SJSA1 (cell line): ENCODE results near the gene HYI. TPM values are rescaled to one million over a fixed set of nuclear protein-coding genes. Genes with fewer than 3 reads are reported as not detected.
A peak's percentile ranks its signal among the peaks of the same experiment; 100 is the strongest.

Experiments used
- DNase-seq, 2 experiments: peaks; one replicate each; pipeline ENCODE4 v3.0.0-alpha.2; 2015 to 2020; ENCODE audit warnings: low spot score in 2 of 2, low read depth in 1 of 2
- H3K27ac ChIP-seq: fragments of 250-450 bp; sonication (Bioruptor Pico); 2 replicates; pipeline ENCODE4 v1.5.1; 2020; ENCODE audit warnings: mild to moderate bottlenecking, moderate library complexity
- H3K27me3 ChIP-seq: fragments of 250-450 bp; sonication (Bioruptor Pico); replicated peaks from 2 replicates; pipeline ENCODE4 v1.5.1; 2020; ENCODE audit warnings: mild to moderate bottlenecking, moderate library complexity
- H3K36me3 ChIP-seq: fragments of 250-450 bp; sonication (Bioruptor Pico); 2 replicates; pipeline ENCODE4 v1.5.1; 2020; ENCODE audit warnings: mild to moderate bottlenecking
- H3K4me1 ChIP-seq: fragments of 250-450 bp; sonication (Bioruptor Pico); replicated peaks from 2 replicates; pipeline ENCODE4 v1.6.1; 2021; ENCODE audit warnings: mild to moderate bottlenecking
- H3K4me3 ChIP-seq: fragments of 250-450 bp; sonication (Bioruptor Pico); 2 replicates; pipeline ENCODE4 v1.5.1; 2020; ENCODE audit warnings: mild to moderate bottlenecking
- H3K9me3 ChIP-seq: fragments of 250-450 bp; sonication (Bioruptor Pico); replicated peaks from 2 replicates; pipeline ENCODE4 v1.5.1; 2020; ENCODE audit warnings: mild to moderate bottlenecking
- total RNA-seq: library from RNA; depleted of rRNA; stranded (reverse); fragments of >200 nt; shearing (Covaris generic); gene quantifications from 2 replicates; pipeline ENCODE4 v1.2.3, GENCODE V29; 2014

The HYI gene
- total RNA-seq, 1 experiment from 2014 or later = 47.2 TPM

- peak overlapping the region; percentile 54 for H3K4me3 ChIP-seq
- peaks cover 32% of the 10 kb centered on the region for H3K36me3 ChIP-seq
- H3K4me1 ChIP-seq = peaks cover 26% of the 10 kb centered on the region
- 0 out of 2 replicates have a peak, but pooled peaks cover 3% of the 10 kb centered on the region for H3K9me3 ChIP-seq
- peak overlapping the region; percentile 87 for H3K27ac ChIP-seq
- no peaks in the 10 kb centered on the region for H3K27me3 ChIP-seq
- peak; percentile 62 to 84 for DNase-seq
Observed at GRCh38 chr1:43454270-43455011, 710 bp upstream of the HYI start.

- peak overlapping the region; percentile 54 for H3K4me3 ChIP-seq
- peaks cover 47% of the 10 kb centered on the region for H3K36me3 ChIP-seq
- DNase-seq = peak; percentile 47 to 52
- H3K27ac ChIP-seq = peak overlapping the region; percentile 87
- 0 out of 2 replicates have a peak, but pooled peaks cover 3% of the 10 kb centered on the region for H3K9me3 ChIP-seq
- H3K4me1 ChIP-seq = peaks cover 26% of the 10 kb centered on the region
- H3K27me3 ChIP-seq = no peaks in the 10 kb centered on the region
Observed at GRCh38 chr1:43452789-43453441, 816 bp downstream of the HYI start.

GRCh38 chr1:43451701-43452532 is 1.8 kb downstream of the HYI start:
- 0 out of 2 replicates have a peak, but pooled peaks cover 3% of the 10 kb centered on the region for H3K9me3 ChIP-seq
- peaks cover 57% of the 10 kb centered on the region for H3K36me3 ChIP-seq
- H3K27me3 ChIP-seq = no peaks in the 10 kb centered on the region

GRCh38 chr1:43451157-43451591 is 2.6 kb downstream of the HYI start:
- Histone ChIP-seq H3K27ac (no peak overlapping the region), H3K36me3 (peaks cover 64% of the 10 kb centered on the region), H3K9me3 (0 out of 2 replicates have a peak, but pooled peaks cover 3% of the 10 kb centered on the region), H3K4me3 (no peak overlapping the region), H3K27me3 (no peaks in the 10 kb centered on the region), H3K4me1 (peaks cover 26% of the 10 kb centered on the region)
- peak in 1 of 2 experiments; percentile 28 for DNase-seq

More at GRCh38 chr1:43451701-43452532, 1.8 kb downstream of the HYI start:
- peaks cover 26% of the 10 kb centered on the region for H3K4me1 ChIP-seq
- H3K27ac ChIP-seq = no peak overlapping the region
- peak in 1 of 2 experiments; percentile 42 for DNase-seq
- no peak overlapping the region for H3K4me3 ChIP-seq

- Histone ChIP-seq H3K36me3 (peaks cover 72% of the 10 kb centered on the region), H3K27me3 (no peaks in the 10 kb centered on the region)
Observed at GRCh38 chr1:43450251-43450941, 3.3 kb downstream of the HYI start.

GRCh38 chr1:43449708-43450069 is 4.0 kb downstream of the HYI start:
- Histone ChIP-seq H3K9me3 (no peaks in the 10 kb centered on the region), H3K4me3 (no peak overlapping the region), H3K4me1 (peaks cover 20% of the 10 kb centered on the region), H3K27ac (no peak overlapping the region), H3K27me3 (no peaks in the 10 kb centered on the region), H3K36me3 (peaks cover 79% of the 10 kb centered on the region)
- peak in 1 of 2 experiments; percentile 33 for DNase-seq

More at GRCh38 chr1:43450251-43450941, 3.3 kb downstream of the HYI start:
- no peak overlapping the region for H3K27ac ChIP-seq
- H3K9me3 ChIP-seq = 0 out of 2 replicates have a peak, but pooled peaks cover 3% of the 10 kb centered on the region
- DNase-seq = peak in 1 of 2 experiments; percentile 36
- peaks cover 26% of the 10 kb centered on the region for H3K4me1 ChIP-seq
- no peak overlapping the region for H3K4me3 ChIP-seq

GRCh38 chr1:43448955-43449707 is 4.6 kb downstream of the HYI start:
- H3K4me3 ChIP-seq = no peak overlapping the region
- H3K36me3 ChIP-seq = peaks cover 85% of the 10 kb centered on the region
- no peaks in the 10 kb centered on the region for H3K27me3 ChIP-seq
- peak in 1 of 2 experiments; percentile 34 for DNase-seq
- H3K4me1 ChIP-seq = peaks cover 15% of the 10 kb centered on the region
- H3K27ac ChIP-seq = no peak overlapping the region
- H3K9me3 ChIP-seq = no peaks in the 10 kb centered on the region

- Histone ChIP-seq H3K4me1 (peaks cover 8% of the 10 kb centered on the region), H3K27ac (no peak overlapping the region), H3K9me3 (no peaks in the 10 kb centered on the region), H3K36me3 (peaks cover 95% of the 10 kb centered on the region), H3K4me3 (no peak overlapping the region), H3K27me3 (no peaks in the 10 kb centered on the region)
- peak in 1 of 2 experiments; percentile 40 for DNase-seq
Observed at GRCh38 chr1:43447891-43448708, 5.6 kb downstream of the HYI start.

GRCh38 chr1:43446881-43447835 is 6.6 kb downstream of the HYI start:
- peaks cover 100% of the 10 kb centered on the region for H3K36me3 ChIP-seq
- no peak overlapping the region for H3K27ac ChIP-seq
- DNase-seq = no peak
- no peaks in the 10 kb centered on the region for H3K9me3 ChIP-seq
- no peaks in the 10 kb centered on the region for H3K27me3 ChIP-seq
- no peaks in the 10 kb centered on the region for H3K4me1 ChIP-seq
- H3K4me3 ChIP-seq = no peak overlapping the region

GRCh38 chr1:43446388-43446740 is 7.4 kb downstream of the HYI start:
- Histone ChIP-seq H3K4me1 (no peaks in the 10 kb centered on the region), H3K9me3 (no peaks in the 10 kb centered on the region), H3K36me3 (peaks cover 97% of the 10 kb centered on the region), H3K27me3 (no peaks in the 10 kb centered on the region), H3K4me3 (no peak overlapping the region), H3K27ac (no peak overlapping the region)
- DNase-seq = no peak
